Fibroblast of peridontal ligament (primary cell): ENCODE measurements around the gene KRTAP10-6.
"Not testable (repeated sequence)": the region's sequence is repeated elsewhere in the genome, so short reads cannot be mapped to it uniquely, and the experiment has no call there.

ENCODE experiments used
- DNase-seq: peaks from one replicate; pipeline ENCODE4 v3.0.0-alpha.2; 2010; ENCODE audit errors: extremely low read depth

The KRTAP10-6 gene

DNA sequence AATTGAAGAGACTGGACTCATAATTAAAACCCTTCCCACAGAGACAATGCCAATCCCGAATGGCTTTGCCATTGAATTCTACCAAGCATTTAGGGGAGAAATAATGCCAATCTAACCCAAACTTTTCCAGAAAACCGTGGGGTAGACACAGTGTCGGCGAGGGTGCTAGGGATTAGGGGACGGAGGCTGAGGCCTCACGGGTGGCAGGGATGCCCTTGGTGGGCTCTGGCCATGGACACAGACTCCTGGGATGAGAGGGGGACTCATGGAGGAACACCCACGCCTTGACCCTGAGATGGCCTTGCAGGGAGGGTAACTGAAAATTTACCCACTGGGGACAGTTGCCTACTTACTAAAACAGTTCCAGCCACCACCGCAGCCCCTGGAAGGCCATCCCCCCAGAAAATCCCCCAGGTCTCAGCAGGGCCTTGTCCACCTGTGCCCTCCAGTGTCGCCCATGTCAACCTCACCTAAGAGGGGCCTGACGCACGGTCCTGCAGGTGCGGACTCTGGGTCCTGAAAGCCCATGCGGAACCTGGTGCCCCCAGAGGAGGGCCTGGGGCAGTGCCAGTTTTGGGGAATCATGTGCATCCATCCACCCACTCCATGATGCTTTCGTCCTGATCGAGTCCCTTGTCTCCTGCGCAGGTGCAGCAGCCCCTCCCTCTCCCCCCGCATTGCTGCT lies 13.8 kb downstream of the KRTAP10-6 start:
- no peak for DNase-seq

DNA sequence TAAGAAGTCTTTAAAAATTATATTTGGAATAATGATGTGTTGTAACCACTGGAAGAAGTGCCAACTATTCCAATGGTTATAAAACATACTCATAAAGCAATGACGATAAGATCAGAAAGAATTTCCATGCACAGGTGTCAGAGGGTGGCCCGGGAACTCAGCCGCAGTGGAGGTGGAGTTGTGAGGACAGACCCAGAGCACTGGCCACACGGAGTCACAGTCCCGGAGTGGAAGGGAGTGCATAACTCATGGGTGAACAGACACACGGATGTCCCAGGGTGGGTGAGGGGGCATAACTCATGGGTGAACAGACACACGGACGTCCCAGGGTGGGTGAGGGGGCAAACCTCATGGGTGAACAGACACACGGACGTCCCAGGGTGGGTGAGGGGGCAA lies 16.3 kb downstream of the KRTAP10-6 start:
- no peak for DNase-seq

GRCh38 chr21:44575307-44576024 lies 16.8 kb downstream of the KRTAP10-6 start:
- DNase-seq: no peak

DNA sequence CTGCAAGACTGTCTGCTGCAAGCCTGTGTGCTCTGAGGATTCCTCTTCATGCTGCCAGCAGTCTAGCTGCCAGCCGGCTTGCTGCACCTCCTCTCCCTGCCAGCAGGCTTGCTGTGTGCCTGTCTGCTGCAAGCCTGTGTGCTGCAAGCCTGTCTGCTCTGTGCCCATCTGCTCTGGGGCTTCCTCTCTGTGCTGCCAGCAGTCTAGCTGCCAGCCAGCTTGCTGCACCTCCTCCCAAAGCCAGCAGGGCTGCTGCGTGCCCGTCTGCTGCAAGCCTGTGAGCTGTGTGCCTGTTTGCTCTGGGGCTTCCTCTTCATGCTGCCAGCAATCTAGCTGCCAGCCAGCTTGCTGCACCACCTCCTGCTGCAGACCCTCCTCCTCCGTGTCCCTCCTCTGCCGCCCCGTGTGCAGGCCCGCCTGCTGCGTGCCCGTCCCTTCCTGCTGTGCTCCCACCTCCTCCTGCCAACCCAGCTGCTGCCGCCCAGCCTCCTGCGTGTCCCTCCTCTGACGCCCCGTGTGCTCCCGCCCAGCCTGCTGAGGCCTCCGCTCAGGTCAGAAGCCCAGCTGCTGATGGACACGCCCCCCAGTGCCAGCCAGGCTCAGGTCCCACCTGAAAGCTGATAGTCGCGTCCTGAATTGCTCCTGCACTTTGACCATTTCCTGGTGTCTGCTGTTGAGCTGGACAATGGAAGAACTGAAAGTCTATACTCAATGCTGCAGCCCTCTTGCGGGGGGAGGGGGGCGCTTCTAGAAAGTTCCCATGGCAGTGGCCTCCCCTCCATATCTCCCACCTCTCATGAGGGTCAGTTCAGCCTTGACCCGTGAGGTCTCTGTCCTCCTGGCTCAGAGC lies 17.6 kb downstream of the KRTAP10-6 start:
- DNase-seq: no peak

DNA sequence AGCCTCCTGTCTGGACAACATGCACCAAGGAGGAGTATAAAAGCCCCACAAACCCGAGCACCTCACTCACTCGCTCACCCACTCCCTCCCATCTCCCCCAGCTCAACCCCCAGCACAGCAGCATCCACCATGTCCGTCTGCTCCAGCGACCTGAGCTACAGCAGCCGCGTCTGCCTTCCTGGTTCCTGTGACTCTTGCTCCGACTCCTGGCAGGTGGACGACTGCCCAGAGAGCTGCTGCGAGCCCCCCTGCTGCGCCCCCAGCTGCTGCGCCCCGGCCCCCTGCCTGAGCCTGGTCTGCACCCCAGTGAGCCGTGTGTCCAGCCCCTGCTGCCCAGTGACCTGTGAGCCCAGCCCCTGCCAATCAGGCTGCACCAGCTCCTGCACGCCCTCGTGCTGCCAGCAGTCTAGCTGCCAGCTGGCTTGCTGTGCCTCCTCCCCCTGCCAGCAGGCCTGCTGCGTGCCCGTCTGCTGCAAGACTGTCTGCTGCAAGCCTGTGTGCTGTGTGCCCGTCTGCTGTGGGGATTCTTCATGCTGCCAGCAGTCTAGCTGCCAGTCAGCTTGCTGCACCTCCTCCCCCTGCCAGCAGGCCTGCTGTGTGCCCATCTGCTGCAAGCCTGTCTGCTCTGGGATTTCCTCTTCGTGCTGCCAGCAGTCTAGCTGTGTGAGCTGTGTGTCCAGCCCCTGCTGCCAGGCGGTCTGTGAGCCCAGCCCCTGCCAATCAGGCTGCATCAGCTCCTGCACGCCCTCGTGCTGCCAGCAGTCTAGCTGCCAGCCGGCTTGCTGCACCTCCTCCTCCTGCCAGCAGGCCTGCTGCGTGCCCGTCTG lies 18.5 kb downstream of the KRTAP10-6 start, which contains the start of gene KRTAP10-4:
Gene KRTAP10-4 (plus strand): TSS at position 100 of the 827 bp plus-strand sequence. CDS start 30 bp downstream, at position 130.
- not testable (repeated sequence) for DNase-seq

GRCh38 chr21:44572959-44573583 lies 19.2 kb downstream of the KRTAP10-6 start:
- DNase-seq: no peak

DNA sequence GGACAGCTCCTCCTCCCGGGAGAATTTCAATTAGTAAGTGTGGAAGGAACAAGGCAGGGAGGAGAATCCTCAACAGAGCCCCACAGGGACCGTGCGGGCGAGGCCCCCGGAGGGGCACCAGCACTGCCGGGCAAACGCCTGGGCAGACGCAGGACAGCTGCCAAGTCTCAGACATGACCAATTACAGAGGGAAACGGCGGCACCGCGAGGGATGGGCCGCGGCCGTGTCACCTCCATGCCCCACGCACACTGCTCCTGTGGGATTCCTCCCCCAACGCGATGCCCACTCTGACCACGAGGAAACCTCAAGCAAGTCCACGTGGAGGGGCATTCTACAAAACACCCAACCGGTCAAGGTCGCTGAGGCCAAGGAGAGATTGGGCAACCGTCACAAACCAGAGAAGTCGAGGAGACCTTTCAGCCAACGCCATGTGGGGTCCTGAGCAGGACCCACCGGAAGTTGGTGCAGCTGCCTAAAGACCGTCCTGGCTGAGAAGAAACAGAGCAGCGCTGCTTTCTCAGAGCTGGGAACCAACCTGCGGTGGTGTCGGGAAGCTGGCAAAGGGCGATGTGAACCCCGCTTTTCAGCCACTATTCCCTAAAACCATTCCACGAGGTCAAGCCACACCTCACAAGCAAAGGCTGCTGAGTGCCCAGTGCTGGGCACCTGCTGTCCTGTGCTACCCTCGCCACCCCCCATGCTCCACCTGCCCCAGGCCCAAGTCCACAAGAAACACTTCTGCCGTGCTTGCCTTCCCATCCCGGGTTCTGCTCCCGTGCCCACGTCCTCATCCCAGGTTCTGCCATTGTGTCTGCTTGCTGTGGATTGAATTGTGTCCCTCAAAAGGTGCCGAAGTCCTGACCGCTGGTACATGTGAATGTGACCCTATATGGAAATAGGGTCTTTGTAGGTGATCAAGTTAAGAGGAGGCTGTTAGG lies 20.2 kb downstream of the KRTAP10-6 start:
- no peak for DNase-seq

DNA sequence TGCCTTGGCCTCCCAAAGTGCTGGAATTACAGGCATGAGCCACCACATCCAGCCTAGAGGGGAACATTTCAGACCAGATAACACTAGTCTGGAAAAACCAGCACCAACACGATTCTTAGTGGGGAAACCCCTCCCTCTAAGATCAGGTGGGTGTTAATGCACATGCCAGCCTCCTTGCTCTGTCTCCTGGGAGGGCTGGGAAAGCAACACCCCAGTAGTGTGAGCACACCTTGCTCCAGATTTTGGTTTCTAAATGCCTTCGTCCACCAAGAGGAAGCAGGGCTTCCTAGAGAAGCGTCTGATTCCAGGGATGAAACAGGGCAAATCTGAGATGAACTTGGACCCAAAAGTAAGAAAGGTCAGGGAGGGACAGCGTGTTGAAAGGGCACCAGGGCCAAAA lies 21.0 kb downstream of the KRTAP10-6 start:
- DNase-seq: no peak

GRCh38 chr21:44569861-44570517 lies 22.3 kb downstream of the KRTAP10-6 start:
- no peak for DNase-seq

GRCh38 chr21:44568667-44569556 lies 23.4 kb downstream of the KRTAP10-6 start:
- DNase-seq: no peak

DNA sequence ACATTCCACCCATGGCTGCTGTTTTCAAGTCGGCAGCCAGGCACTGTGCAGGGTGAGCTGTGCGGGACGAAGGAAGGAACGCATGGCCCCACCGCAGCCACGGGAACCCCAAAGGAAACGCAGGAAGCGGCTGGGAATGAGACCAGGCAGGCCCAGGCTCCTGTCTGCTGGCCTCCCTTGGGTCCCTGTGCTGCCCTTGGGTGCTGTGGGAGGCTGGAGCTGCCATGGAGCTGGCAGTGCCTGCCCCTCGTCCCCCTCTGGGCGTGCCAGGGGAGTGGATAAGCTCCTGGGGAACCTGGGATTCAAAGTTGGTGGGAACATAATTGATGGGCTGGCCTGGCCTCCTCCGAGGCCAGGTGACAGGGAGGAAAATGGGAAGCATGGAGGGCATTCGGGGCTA lies 24.0 kb downstream of the KRTAP10-6 start:
- DNase-seq: no peak

GRCh38 chr21:44567481-44568171 lies 24.7 kb downstream of the KRTAP10-6 start:
- no peak for DNase-seq

- no peak for DNase-seq
Observed at GRCh38 chr21:44566403-44566802, 25.9 kb downstream of the KRTAP10-6 start.

GRCh38 chr21:44564886-44565598 lies 27.3 kb downstream of the KRTAP10-6 start:
- no peak for DNase-seq

GRCh38 chr21:44564099-44564498 lies 28.2 kb downstream of the KRTAP10-6 start:
- DNase-seq: no peak

DNA sequence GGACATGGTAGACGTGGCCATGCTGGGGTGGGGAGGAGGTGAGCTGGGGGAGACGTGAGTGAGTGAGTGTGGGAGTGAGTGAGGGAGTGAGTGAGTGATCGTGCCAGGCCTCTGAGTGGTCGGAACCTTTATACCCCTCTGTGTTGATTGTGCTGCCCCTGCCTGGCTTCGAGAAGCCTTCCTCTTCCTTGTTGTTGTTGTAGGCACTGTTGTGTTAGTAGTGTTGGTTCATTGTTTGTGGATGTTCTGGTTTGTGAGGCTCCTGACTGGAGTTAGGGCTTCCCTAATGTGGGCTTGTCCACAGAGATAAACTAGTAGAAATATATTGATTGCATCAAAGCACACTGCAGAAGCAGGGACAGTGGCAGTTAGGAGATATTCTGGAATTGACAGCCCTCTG lies 33.6 kb downstream of the KRTAP10-6 start, which contains the start of gene KRTAP10-3:
Gene KRTAP10-3 (minus strand): TSS at position 101 of the 400 bp plus-strand sequence. CDS start 80 bp downstream, at position 21.
- DNase-seq: no peak

GRCh38 chr21:44558329-44558675 lies 34.0 kb downstream of the KRTAP10-6 start:
- DNase-seq: not testable (repeated sequence)
